ENCODE measurements around the gene MGST2.

DNA sequence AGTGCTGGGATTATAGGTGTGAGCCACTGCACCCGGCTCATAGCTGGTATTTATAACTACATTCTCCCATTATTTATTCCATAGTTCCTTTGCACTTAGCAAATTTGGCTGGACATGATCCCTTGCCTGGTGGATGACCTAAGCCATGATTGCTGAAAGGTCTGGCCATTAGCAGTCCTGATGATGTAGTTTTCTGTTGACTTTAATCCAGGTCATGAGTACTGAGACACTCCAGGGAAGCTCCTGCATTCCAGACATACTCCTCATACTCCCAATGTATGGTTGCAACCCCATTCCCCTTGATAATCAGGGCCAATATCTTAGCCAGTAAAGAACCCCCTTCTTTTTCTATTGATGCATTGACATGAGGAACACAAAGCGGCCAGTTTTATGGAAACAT is 24.4 kb upstream of the MGST2 start:
- TF ChIP-seq, protein P1, sequence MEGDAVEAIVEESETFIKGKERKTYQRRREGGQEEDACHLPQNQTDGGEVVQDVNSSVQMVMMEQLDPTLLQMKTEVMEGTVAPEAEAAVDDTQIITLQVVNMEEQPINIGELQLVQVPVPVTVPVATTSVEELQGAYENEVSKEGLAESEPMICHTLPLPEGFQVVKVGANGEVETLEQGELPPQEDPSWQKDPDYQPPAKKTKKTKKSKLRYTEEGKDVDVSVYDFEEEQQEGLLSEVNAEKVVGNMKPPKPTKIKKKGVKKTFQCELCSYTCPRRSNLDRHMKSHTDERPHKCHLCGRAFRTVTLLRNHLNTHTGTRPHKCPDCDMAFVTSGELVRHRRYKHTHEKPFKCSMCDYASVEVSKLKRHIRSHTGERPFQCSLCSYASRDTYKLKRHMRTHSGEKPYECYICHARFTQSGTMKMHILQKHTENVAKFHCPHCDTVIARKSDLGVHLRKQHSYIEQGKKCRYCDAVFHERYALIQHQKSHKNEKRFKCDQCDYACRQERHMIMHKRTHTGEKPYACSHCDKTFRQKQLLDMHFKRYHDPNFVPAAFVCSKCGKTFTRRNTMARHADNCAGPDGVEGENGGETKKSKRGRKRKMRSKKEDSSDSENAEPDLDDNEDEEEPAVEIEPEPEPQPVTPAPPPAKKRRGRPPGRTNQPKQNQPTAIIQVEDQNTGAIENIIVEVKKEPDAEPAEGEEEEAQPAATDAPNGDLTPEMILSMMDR (IDR thresholded peaks at IDR 0.05; ENCODE audit: insufficient read depth, low read length, poor library complexity, severe bottlenecking): no peak
- TF ChIP-seq EZH2phosphoT487 (conservative IDR thresholded peaks at IDR 0.05; ENCODE audit: low read length): no peak

Data from SU-DHL-6 (cell line).